Naive thymus-derived CD8-positive, alpha-beta T cell (primary cell): ENCODE results near the gene KLHL29. TPM values are rescaled to one million over a fixed set of nuclear protein-coding genes. Genes with fewer than 3 reads are reported as not detected.

Experiments used
- ATAC-seq, 2 donors: fragments of 150-1000 bp; cut with Tn5 transposase in 1 of 2; sonication (Bioruptor Pico), chemical (Tn5 transposase) in 1 of 2; 1 replicate in 1 of 2; 2 replicates in 1 of 2; pipeline ENCODE4 v1.10.0; 2021; ENCODE audit warnings: mild to moderate bottlenecking in 2 of 2, moderate library complexity in 2 of 2
- POLR2A ChIA-PET: fragments of 350-600 bp; sonication (Branson Sonifier 250); formaldehyde crosslinking; loops from one replicate; lab custom pipeline; 2021; ENCODE audit warnings: antibody characterized with exemption; lab: Charles Lee
- DNase-seq, 10 donors: peaks; one replicate each; pipeline versions ENCODE4 v3.0.0 to v3.0.0-alpha.2; 2020 to 2022
- H3K27ac Mint-ChIP-seq, 10 donors: one replicate each; pipeline ENCODE4 v1.8.0; 2020 to 2022; ENCODE audit warnings: mild to moderate bottlenecking in 10 of 10, mixed read lengths in 10 of 10, moderate library complexity in 4 of 10, inconsistent platforms in 1 of 10
- H3K27me3 Mint-ChIP-seq, 5 donors: one replicate each; pipeline ENCODE4 v1.8.0; 2021 to 2022; ENCODE audit warnings: mixed read lengths in 5 of 5
- H3K36me3 Mint-ChIP-seq, 3 donors: one replicate each; pipeline ENCODE4 v1.8.0; 2020 to 2022; ENCODE audit warnings: mixed read lengths in 3 of 3, mild to moderate bottlenecking in 2 of 3, inconsistent platforms in 1 of 3
- H3K4me1 Mint-ChIP-seq, 4 donors: one replicate each; pipeline ENCODE4 v1.8.0; 2021 to 2022; ENCODE audit warnings: mixed read lengths in 4 of 4
- H3K4me3 Mint-ChIP-seq, 10 donors: one replicate each; pipeline ENCODE4 v1.8.0; 2020 to 2022; ENCODE audit warnings: mild to moderate bottlenecking in 10 of 10, mixed read lengths in 10 of 10, moderate library complexity in 6 of 10, inconsistent platforms in 1 of 10
- H3K9me3 Mint-ChIP-seq, 9 donors: one replicate each; pipeline ENCODE4 v1.8.0; 2020 to 2022; ENCODE audit warnings: mixed read lengths in 9 of 9, mild to moderate bottlenecking in 3 of 9, inconsistent platforms in 1 of 9, moderate library complexity in 1 of 9
- polyA plus RNA-seq, 3 donors: library from polyadenylated mRNA; unstranded; fragments of 300-500 nt; fragmentation: Illumina TruSeq; gene quantifications; one replicate each; pipeline ENCODE4 v1.2.3, GENCODE V29; 2021
- total RNA-seq, 8 experiments: library from RNA in 2 of 8; stranded (reverse) in 2 of 8; gene quantifications; one replicate each; pipeline ENCODE4 v1.2.3 and lab custom pipeline; 2021 to 2026

KLHL29 gene
- total and polyA plus RNA-seq, 5 experiments from 2014 or later, result 0.02 to 1.7 (median 0.14) TPM

DNA sequence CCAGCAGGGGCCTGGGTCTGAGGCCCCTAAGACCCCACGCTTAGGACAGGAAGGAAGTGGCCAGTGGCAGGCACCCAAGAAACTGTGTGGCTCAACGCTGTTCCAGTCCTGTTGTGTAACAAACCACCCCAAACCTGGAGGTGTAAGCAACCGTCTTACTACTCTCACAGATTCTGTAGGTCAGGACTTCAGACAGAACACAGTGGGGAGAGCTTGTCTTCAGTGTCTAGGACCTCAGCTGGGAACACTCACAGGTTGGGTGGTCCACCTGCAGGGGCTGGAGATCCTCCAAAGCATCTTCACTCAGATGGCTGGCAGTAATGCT lies 123.0 kb downstream of the KLHL29 start:
- ATAC-seq (no peak), DNase-seq (no peak)
- Mint-ChIP-seq H3K4me1 (peaks cover 0 to 6% (median 0%) of the 10 kb centered on the region in 4 donors), H3K27ac (no peak overlapping the region), H3K36me3 (no peaks in the 10 kb centered on the region), H3K4me3 (no peak overlapping the region), H3K27me3 (peaks cover 0 to 10% (median 2%) of the 10 kb centered on the region in 5 donors), H3K9me3 (no peaks in the 10 kb centered on the region)
- POLR2A ChIA-PET, result no interaction called here

DNA sequence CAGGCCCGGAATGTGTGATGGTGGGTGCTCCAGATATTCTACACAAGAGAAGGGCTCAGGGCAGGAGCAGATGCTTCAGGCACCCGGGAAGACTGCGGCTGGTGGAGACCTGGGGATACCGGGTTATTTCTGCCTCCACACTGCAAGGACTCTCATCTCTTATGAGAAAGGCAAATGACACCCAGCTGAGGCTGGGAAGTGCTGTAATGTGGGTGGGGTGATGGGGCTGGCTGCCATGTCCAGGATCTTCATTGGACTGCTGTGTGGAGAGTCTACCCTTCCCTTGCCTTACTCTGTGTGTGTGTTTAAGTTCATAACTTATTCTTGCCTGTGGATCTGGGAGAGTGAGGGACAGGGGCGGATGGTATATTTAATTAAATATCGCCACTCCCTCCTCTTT lies 124.1 kb downstream of the KLHL29 start:
- no peak overlapping the region for H3K4me3 Mint-ChIP-seq
- no peaks in the 10 kb centered on the region for H3K9me3 Mint-ChIP-seq
- no peak for DNase-seq
- peaks cover 0 to 6% (median 0%) of the 10 kb centered on the region in 4 donors for H3K4me1 Mint-ChIP-seq
- POLR2A ChIA-PET, result no interaction called here
- peak overlapping the region in 1 of 10 donors; percentile 59 for H3K27ac Mint-ChIP-seq
- ATAC-seq, result no peak
- H3K27me3 Mint-ChIP-seq, result peaks cover 0 to 10% (median 0%) of the 10 kb centered on the region in 5 donors
- H3K36me3 Mint-ChIP-seq, result no peaks in the 10 kb centered on the region

DNA sequence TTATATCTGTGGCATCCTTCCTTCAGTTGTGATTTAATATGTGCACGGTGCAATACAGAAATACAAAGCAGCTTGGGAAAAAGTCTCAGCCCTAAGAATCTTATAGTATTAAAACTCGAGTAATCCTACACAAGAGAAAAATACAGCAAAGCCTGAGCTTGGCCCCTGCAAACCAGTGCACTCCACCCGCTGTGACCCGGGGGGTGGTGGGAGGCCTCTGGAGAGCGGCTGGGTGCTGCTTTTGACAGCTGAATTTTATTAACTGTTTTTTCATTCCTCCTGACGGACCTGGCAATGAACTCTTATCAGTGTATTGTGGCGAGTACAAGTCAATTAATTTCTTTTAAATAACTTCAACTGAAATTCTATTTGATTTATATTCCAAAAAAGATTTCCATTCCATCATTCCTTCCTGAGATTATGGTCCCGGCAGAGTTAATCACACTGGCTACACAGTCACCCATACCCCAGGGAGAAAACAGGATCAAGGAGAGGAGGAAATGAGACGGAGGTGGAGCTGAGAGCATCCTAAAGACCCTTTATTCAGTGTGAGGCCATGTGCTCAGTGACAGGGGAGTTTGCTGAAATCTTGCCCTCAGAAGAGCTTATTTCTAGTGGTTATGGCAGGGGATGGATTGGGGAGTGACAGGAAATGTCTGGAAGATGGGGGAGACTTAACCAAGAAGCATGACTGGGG lies 124.8 kb downstream of the KLHL29 start:
- Mint-ChIP-seq H3K4me1 (peaks cover 0 to 6% (median under 1%) of the 10 kb centered on the region in 4 donors), H3K27ac (peak overlapping the region in 1 of 10 donors; percentile 8), H3K36me3 (no peaks in the 10 kb centered on the region), H3K4me3 (peak overlapping the region in 1 of 10 donors; percentile 34), H3K9me3 (no peaks in the 10 kb centered on the region), H3K27me3 (peaks cover under 1 to 8% (median 4%) of the 10 kb centered on the region in 5 donors)
- ATAC-seq (no peak), DNase-seq (no peak)
- POLR2A ChIA-PET, result interaction anchor here (0.9 kb wide), 1 partner anchor 23 kb away, joined by 3 read pairs; no protein-coding TSS in a partner anchor

DNA sequence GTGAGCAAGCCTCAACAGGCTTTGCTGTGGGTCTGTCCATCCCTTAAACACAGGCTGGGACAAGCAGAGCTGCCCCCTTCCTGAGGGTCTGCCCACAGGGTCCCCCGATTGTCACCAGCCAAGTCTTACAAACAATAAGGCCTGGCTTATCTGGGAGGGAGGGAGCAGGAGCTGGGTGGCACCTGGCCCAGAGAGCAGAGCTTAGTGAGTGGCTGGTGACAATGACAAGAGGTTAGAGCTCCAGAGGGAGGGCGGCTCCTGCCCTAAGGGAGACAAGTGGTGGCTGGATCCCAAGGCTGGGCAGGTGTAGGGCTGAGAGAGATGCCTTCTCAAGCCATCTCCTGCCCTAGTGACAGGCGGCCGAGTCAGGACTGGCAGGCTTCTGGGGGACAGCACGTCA lies 125.5 kb downstream of the KLHL29 start:
- no peaks in the 10 kb centered on the region for H3K9me3 Mint-ChIP-seq
- no peaks in the 10 kb centered on the region for H3K36me3 Mint-ChIP-seq
- H3K27ac Mint-ChIP-seq, result no peak overlapping the region
- no peak overlapping the region for H3K4me3 Mint-ChIP-seq
- DNase-seq, result no peak
- peaks cover under 1 to 12% (median 3%) of the 10 kb centered on the region in 5 donors for H3K27me3 Mint-ChIP-seq
- H3K4me1 Mint-ChIP-seq, result peaks cover 0 to 6% (median under 1%) of the 10 kb centered on the region in 4 donors
- ATAC-seq, result no peak
- POLR2A ChIA-PET, result interaction anchor here (0.9 kb wide), 1 partner anchor 22 kb away, joined by 3 read pairs; no protein-coding TSS in a partner anchor

DNA sequence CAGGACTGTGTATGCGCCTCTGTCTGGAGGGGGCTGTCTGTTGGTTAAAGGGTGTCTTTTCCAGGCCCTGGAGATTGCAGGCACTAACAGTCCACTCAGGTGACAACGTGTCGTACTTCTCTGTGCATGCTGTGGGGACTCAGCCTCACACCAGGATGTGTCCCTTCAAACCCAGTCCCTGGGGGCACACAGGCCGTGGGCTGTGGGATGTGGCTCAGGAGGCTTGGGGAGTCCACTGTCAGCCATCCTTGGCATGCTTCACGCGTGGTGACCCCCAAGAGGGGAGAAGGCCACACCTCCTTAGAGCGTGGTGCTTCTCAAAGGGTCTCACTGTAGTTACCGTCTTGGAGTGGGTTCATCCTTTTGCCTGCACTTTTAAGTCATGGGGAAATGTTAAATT lies 127.8 kb downstream of the KLHL29 start:
- no peak for DNase-seq
- POLR2A ChIA-PET, result no interaction called here
- no peak overlapping the region for H3K4me3 Mint-ChIP-seq
- peaks cover 0 to 15% (median 9%) of the 10 kb centered on the region in 5 donors for H3K27me3 Mint-ChIP-seq
- no peak for ATAC-seq
- H3K36me3 Mint-ChIP-seq, result no peaks in the 10 kb centered on the region
- no peaks in the 10 kb centered on the region for H3K9me3 Mint-ChIP-seq
- H3K4me1 Mint-ChIP-seq, result peaks cover 0 to 1% (median 0%) of the 10 kb centered on the region in 4 donors
- no peak overlapping the region for H3K27ac Mint-ChIP-seq

DNA sequence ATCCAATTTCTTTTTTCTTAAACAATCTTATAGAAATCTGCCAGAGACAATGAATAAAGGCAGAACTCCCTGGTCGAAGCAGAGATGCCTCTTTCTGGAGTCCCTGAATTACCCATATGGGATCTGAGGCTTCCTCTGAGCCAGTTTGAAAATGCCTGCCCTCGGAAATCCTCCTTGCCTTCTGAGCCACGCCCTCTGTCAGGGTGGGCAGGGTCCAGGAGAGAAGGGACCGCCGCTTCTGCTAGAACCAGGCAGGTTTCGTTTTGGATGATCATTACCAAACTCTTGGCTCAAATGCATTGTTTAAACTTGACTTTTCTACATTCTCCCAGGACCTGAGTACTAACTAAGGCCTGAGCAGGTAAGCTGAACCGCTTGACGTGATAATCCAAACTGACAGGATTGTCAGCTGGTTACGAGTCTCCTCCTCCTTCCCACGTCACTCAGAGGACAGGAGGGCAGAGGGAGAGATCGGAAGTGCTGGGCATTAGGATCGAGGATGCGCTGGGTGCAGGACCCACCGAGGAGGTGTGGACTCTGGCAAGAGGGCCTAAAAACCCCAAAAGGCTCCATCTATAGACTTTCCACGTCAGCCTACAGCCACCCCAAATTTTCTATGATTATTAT lies 128.4 kb downstream of the KLHL29 start:
- ATAC-seq, result no peak
- Mint-ChIP-seq H3K36me3 (no peaks in the 10 kb centered on the region), H3K4me3 (no peak overlapping the region), H3K9me3 (no peaks in the 10 kb centered on the region), H3K27ac (no peak overlapping the region), H3K27me3 (peaks cover 0 to 15% (median 7%) of the 10 kb centered on the region in 5 donors), H3K4me1 (peaks cover 0 to 1% (median 0%) of the 10 kb centered on the region in 4 donors)
- POLR2A ChIA-PET, result no interaction called here
- no peak for DNase-seq

DNA sequence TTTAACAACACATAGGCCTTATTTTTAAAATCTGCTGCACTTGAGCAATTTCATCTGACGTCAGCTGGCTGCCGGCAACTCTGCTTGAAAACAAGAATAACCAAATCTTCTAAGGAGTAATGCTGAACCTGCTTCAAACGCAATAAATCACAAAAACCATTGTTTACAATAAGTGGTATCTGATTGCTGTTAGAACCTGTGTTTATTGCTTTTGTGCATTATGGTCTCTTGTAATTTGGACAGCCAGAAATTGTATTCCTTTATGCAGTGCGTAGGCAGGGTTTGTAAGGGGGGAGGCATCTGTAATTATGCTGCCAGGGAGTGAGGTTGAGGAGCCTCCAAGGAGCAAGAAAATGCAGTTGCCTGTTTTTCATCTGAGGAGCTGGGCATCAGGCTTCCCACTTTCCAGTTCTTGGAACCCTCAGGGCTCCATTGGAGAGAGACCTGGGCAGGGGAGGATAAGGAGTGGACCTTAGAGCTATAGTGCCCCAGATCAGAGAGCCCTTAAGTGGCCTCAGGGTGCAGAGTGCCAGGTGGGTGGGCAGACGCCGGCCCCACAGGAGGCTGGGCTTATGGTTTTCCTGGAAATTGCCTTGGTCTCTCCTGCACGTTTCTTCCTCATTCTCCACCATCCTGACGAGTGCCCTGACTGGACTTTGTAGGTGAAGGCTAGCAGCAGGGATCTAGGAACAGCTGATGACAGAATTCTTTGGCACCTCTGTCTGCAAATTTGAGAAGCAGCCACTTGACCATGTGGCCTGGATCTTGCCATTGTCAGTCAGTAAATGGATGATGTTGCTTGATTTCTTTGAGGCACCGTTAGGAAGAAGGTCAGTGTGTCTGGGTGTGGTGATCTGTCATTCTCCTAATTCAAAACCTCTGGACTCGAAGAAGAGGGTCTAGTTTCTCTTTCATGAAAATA lies 129.2 kb downstream of the KLHL29 start:
- Mint-ChIP-seq H3K4me1 (peaks cover 0 to 4% (median 0%) of the 10 kb centered on the region in 4 donors), H3K27me3 (peaks cover 0 to 15% (median 6%) of the 10 kb centered on the region in 5 donors), H3K9me3 (no peaks in the 10 kb centered on the region), H3K36me3 (no peaks in the 10 kb centered on the region), H3K27ac (no peak overlapping the region), H3K4me3 (no peak overlapping the region)
- POLR2A ChIA-PET, result no interaction called here
- ATAC-seq (no peak), DNase-seq (no peak)

DNA sequence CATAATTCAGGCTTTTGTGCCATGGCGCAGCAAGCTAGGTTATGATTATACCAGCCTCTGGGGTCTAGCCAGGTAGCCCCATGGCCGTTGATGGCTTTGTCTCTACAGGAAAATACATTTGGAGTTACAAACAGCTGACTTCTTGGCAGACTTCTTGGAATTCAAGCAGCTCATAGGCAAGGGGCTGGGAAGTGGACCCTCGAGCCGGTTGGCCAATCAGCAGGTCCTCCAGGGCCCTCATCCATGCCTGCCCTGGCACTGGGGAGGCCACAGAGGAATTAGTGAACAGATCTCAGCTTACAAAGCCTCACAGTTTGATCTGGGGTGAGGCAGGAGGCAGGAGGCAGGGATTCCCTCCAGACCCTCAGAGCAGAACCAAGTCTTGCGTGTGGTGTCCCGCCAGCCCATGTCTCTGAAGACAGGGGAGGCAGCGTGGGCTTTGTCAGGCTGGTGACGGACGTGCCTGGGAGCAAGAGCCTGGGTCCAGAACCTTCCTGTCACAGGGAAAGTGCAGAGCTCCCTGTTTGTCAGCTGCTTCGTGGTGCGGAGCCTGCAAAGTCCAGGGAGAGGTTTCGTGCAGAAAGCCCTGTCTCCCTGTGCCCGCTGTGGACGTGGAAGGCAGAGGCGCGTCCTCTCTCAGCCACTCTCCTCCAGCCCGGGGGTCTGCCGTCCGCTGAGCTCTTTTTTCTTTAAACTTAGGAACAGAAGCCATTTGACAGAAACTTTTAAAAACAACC lies 131.7 kb downstream of the KLHL29 start:
- POLR2A ChIA-PET, result no interaction called here
- no peaks in the 10 kb centered on the region for H3K36me3 Mint-ChIP-seq
- no peak for DNase-seq
- no peak overlapping the region for H3K4me3 Mint-ChIP-seq
- no peaks in the 10 kb centered on the region for H3K9me3 Mint-ChIP-seq
- no peak overlapping the region for H3K27ac Mint-ChIP-seq
- H3K27me3 Mint-ChIP-seq, result peaks cover 0 to 15% (median 6%) of the 10 kb centered on the region in 5 donors
- no peak for ATAC-seq
- H3K4me1 Mint-ChIP-seq, result peaks cover 0 to 4% (median 0%) of the 10 kb centered on the region in 4 donors

DNA sequence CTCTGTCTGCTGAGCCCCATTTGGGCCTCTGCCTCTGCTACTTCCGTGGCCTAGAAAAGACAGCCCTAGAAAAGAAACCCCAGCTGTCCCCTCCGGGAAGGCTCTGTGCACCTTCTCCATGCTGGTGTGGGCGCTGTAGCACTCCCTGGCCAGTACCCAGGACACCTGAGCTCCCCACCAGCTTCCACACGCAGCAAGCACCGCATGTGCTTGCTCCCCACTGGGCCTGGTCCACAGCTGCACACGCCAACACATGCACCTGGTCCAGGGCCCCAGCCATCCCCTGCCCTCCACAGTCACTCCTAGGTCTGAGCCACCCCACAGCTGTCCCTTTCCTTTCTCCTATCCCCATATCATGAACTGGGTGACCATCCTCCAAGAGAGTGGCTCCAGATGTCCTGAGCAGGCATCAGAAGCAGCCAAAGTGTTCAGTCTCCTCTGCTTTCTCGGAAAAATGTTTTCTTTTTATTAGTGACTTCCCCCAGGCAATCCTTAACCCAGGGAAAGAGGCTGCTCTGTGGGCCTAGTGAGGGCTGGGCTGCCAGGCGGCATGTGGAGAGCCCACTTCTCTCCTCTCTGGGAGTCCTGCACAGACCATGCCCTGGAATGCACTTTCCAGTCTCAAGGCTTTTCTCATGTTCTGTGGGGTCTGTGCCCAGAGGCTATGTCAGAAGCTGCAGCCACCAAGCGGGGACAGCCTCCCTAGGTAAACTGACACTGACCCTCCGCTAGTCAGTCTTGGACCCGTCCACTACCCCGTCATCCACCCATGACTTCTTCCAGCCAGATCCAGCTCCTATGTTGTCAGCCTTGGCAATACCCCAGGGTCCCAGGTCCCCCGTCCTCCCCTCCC lies 133.7 kb downstream of the KLHL29 start:
- peaks cover 0 to 4% (median 0%) of the 10 kb centered on the region in 4 donors for H3K4me1 Mint-ChIP-seq
- H3K9me3 Mint-ChIP-seq, result no peaks in the 10 kb centered on the region
- peaks cover 0 to 19% (median 6%) of the 10 kb centered on the region in 5 donors for H3K27me3 Mint-ChIP-seq
- DNase-seq, result no peak
- H3K36me3 Mint-ChIP-seq, result no peaks in the 10 kb centered on the region
- no peak overlapping the region for H3K27ac Mint-ChIP-seq
- POLR2A ChIA-PET, result no interaction called here
- H3K4me3 Mint-ChIP-seq, result no peak overlapping the region
- ATAC-seq, result no peak

DNA sequence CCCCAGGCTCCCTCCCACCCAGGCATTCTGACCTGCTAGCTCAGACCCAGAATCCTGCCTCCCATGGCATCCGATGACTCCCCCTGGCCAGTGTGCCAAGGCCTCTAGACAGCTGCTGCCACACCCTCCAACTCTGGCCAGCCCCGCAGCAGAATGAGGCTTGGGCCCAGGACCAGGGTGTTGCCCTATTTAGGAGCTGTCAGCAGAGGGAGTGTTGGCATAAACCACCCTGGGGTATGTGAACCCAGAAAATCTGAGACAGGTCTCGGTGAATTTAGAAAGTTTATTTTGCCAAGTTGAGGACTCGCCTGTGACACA lies 134.3 kb downstream of the KLHL29 start:
- ATAC-seq (no peak), DNase-seq (no peak)
- peaks cover 0 to 19% (median 6%) of the 10 kb centered on the region in 5 donors for H3K27me3 Mint-ChIP-seq
- no peaks in the 10 kb centered on the region for H3K36me3 Mint-ChIP-seq
- H3K4me3 Mint-ChIP-seq, result no peak overlapping the region
- no peak overlapping the region for H3K27ac Mint-ChIP-seq
- POLR2A ChIA-PET, result no interaction called here
- no peaks in the 10 kb centered on the region for H3K9me3 Mint-ChIP-seq
- H3K4me1 Mint-ChIP-seq, result peaks cover 0 to 6% (median 0%) of the 10 kb centered on the region in 4 donors

DNA sequence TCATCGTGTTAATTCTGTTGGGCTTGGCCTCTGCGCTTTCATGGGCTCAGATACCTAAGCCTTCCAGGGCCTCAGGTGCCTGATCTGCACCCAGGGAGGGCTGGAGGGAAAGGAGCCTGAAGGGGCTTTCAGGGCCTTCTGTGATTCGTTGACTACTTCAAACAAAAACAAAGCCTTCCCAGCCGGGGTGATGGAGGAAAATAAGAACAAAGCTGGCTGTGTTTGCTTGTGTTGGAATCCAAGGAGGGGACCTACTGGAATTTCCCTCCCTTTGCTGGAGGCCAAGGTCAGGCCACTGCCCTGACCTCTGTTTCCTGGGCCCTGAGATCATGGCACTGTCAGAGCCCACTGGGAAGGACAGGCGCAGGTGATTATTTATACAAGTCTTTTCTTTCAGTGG lies 135.3 kb downstream of the KLHL29 start:
- Mint-ChIP-seq H3K4me3 (no peak overlapping the region), H3K36me3 (no peaks in the 10 kb centered on the region), H3K27me3 (peaks cover 0 to 13% (median 3%) of the 10 kb centered on the region in 5 donors), H3K4me1 (peaks cover 0 to 5% (median 1%) of the 10 kb centered on the region in 4 donors), H3K27ac (no peak overlapping the region), H3K9me3 (no peaks in the 10 kb centered on the region)
- ATAC-seq (no peak), DNase-seq (no peak)
- POLR2A ChIA-PET, result no interaction called here
